Endothelial cell of umbilical vein (primary cell): Measurements from ENCODE around the gene ZNF497. TPM values are rescaled to one million over a fixed set of nuclear protein-coding genes. Genes with fewer than 3 reads are reported as not detected.

ENCODE experiments used
- BruUV-seq: library from RNA; stranded (reverse); fragments of 400-500 nt; replicated peaks from 2 replicates; lab custom pipeline; 2021; lab: Mats Ljungman, UMichigan
- CTCF ChIA-PET: fragments of 300-600, 350-600 bp; sonication (Branson Sonifier 250); formaldehyde crosslinking; loops from one replicate; lab custom pipeline; 2021; ENCODE audit warnings: antibody characterized with exemption, inconsistent platforms; lab: Charles Lee
- POLR2A ChIA-PET: fragments of 300-600, 350-600 bp; sonication (Branson Sonifier 250); formaldehyde crosslinking; loops from one replicate; lab custom pipeline; 2021; ENCODE audit warnings: antibody characterized with exemption, inconsistent platforms; lab: Charles Lee
- DNase-seq: peaks from one replicate; pipeline ENCODE4 v3.0.0-alpha.2; 2011; ENCODE audit warnings: low read depth, low spot score
- FAIRE-seq: peaks from 2 replicates; lab custom pipeline; 2011; peaks lifted over from hg19 to GRCh38; lab: Jason Lieb, UNC
- H2AFZ ChIP-seq: 2 replicates; pipeline ENCODE4 v1.6.0; 2012; ENCODE audit warnings: low read depth, low read length, control low read depth, inconsistent platforms
- H3K27ac ChIP-seq: 2 replicates; pipeline ENCODE4 v1.5.1; 2011; ENCODE audit warnings: low read depth, mild to moderate bottlenecking, control low read depth, low read length, moderate library complexity; ENCODE audit not compliant: insufficient read depth
- H3K27me3 ChIP-seq, 2 experiments: 2 replicates each; pipeline versions ENCODE4 v1.6.0 to v1.6.1; 2011; ENCODE audit warnings: low read length in 2 of 2, mixed read lengths in 1 of 2; ENCODE audit not compliant: control insufficient read depth in 2 of 2, insufficient read depth in 2 of 2
- H3K36me3 ChIP-seq, 2 experiments: 2 replicates in 1 of 2; 3 replicates in 1 of 2; pipeline ENCODE4 v1.5.1; 2011; ENCODE audit warnings: low read length in 2 of 2, mild to moderate bottlenecking in 1 of 2, moderate library complexity in 1 of 2; ENCODE audit not compliant: control insufficient read depth in 2 of 2, insufficient read depth in 2 of 2; ENCODE audit errors: extremely low read depth in 1 of 2
- H3K4me1 ChIP-seq: 3 replicates; pipeline ENCODE4 v1.5.1; 2011; ENCODE audit warnings: mild to moderate bottlenecking, low read length; ENCODE audit not compliant: control insufficient read depth, insufficient read depth; ENCODE audit errors: extremely low read depth
- H3K4me2 ChIP-seq: 2 replicates; pipeline ENCODE4 v1.6.1; 2011; ENCODE audit warnings: low read length, control low read depth, mixed read lengths; ENCODE audit not compliant: insufficient read depth
- H3K4me3 ChIP-seq, 3 experiments: fragments of 200-600 bp in 1 of 3; sonication (generic), shearing (Covaris generic) in 1 of 3; replicated peaks in 1 of 3; 2 replicates each; pipeline ENCODE4 v1.5.1; 2011 to 2016; ENCODE audit warnings: control low read depth in 3 of 3, low read length in 3 of 3, mild to moderate bottlenecking in 2 of 3, inconsistent platforms in 1 of 3, low read depth in 1 of 3, moderate library complexity in 1 of 3; ENCODE audit not compliant: insufficient read depth in 1 of 3
- H3K79me2 ChIP-seq: 2 replicates; pipeline ENCODE4 v1.6.0; 2012; ENCODE audit warnings: low read length, inconsistent platforms; ENCODE audit not compliant: control insufficient read depth, insufficient read depth
- H3K9ac ChIP-seq: replicated peaks from 2 replicates; pipeline ENCODE3; 2011; ENCODE audit warnings: low read length, control low read depth; ENCODE audit not compliant: insufficient read depth; ENCODE audit errors: extremely low read depth
- H3K9me1 ChIP-seq: replicated peaks from 3 replicates; pipeline ENCODE4 v1.6.0; 2011; ENCODE audit warnings: mild to moderate bottlenecking, low read length; ENCODE audit not compliant: control insufficient read depth, insufficient read depth; ENCODE audit errors: extremely low read depth
- H3K9me3 ChIP-seq: replicated peaks from 2 replicates; pipeline ENCODE4 v1.5.1; 2012; ENCODE audit warnings: low read length, inconsistent platforms; ENCODE audit not compliant: control insufficient read depth, insufficient read depth
- H4K20me1 ChIP-seq: replicated peaks from 2 replicates; pipeline ENCODE3; 2011; ENCODE audit warnings: mild to moderate bottlenecking, low read length; ENCODE audit not compliant: control insufficient read depth, insufficient read depth; ENCODE audit errors: extremely low read depth
- FOS ChIP-seq: IDR thresholded peaks from 2 replicates; pipeline ENCODE4 v1.6.1; 2011; ENCODE audit warnings: mild to moderate bottlenecking, low read length, moderate library complexity, borderline replicate concordance; ENCODE audit not compliant: insufficient read depth
- GATA2 ChIP-seq: IDR thresholded peaks from 2 replicates; pipeline ENCODE4 v1.7.0; 2011; ENCODE audit warnings: low read depth, mild to moderate bottlenecking, moderate library complexity, mixed read lengths, low read length; ENCODE audit not compliant: insufficient read length, insufficient read depth
- JUN ChIP-seq: IDR thresholded peaks from 2 replicates; pipeline ENCODE4 v1.6.1; 2011; ENCODE audit warnings: borderline replicate concordance, low read depth; ENCODE audit not compliant: insufficient read length, insufficient read depth
- MYC ChIP-seq: IDR thresholded peaks from one replicate; pipeline ENCODE4 v1.6.1; 2011; ENCODE audit warnings: mild to moderate bottlenecking, low read depth, low read length
- POLR2A ChIP-seq: IDR thresholded peaks from 2 replicates; pipeline ENCODE4 v1.6.1; 2012; ENCODE audit warnings: low read depth, mild to moderate bottlenecking, control low read depth, low read length
- dilution Hi-C: fragments of 300-500 bp; cut with MboI; formaldehyde crosslinking; loops from one replicate; pipeline ENCODE4 v1.15.0; 2019; ENCODE audit warnings: low sequenced_read_pairs; ENCODE audit not compliant: extremely low pct_ligation_motif_present
- intact Hi-C: fragments of 100-400 bp; cut with micrococcal nuclease; formaldehyde crosslinking; loops from one replicate; pipeline ENCODE4 v1.10.0; 2022
- polyA plus RNA-seq, 4 experiments: library from polyadenylated mRNA; depleted of rRNA in 3 of 4; stranded (reverse) in 3 of 4; unstranded in 1 of 4; fragments of >200 nt; gene quantifications; 2 replicates each; pipeline versions ENCODE4 v1.2.1 to v1.2.3, GENCODE V29; 2011 to 2012; ENCODE audit warnings: missing spikeins in 1 of 4
- total RNA-seq: library from RNA; stranded (reverse); gene quantifications from 2 replicates; pipeline ENCODE4 v1.2.3, GENCODE V29; 2021
- TF ChIP-seq, protein P1 (sequence below), 2 donors: IDR thresholded peaks; 1 replicate in 1 of 2; 2 replicates in 1 of 2; pipeline ENCODE4 v1.5.1; 2011; ENCODE audit warnings: low read length in 2 of 2, mild to moderate bottlenecking in 2 of 2, moderate library complexity in 2 of 2, control low read depth in 1 of 2, inconsistent platforms in 1 of 2, low read depth in 1 of 2; ENCODE audit not compliant: insufficient read depth in 1 of 2; ENCODE audit errors: extremely low read depth in 1 of 2
- TF ChIP-seq, protein P2 (sequence below): IDR thresholded peaks from 2 replicates; pipeline ENCODE4 v1.6.1; 2011; ENCODE audit not compliant: insufficient read depth, insufficient read length

ZNF497 gene
- total and polyA plus RNA-seq, 2 donors (not counting 3 experiments of a cell fraction or from before 2014, with no cell fraction given): 0.40 to 1.3 TPM

DNA sequence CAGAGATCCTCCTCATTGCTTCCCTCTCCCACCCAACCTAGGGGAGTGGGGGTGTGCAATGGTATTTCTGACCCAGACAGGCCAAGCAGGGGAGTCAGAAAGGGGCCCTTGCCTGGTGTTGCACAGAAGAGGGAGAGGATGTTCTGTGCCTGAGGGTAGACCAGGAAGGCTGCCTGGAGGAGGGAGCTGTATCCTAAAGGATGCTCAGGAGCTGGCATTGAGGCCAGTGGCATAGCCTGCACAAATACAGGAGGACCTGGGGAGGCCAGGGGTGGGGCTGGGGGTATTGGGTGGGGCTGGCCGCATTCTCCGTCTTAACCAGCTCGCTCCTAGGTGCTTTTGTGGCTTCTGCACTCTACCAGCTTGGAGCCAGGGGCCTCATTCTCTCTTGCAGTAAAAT is 37.4 kb upstream of the ZNF497 start:
- DNase-seq (no peak), FAIRE-seq (no peak)
- TF ChIP-seq, protein P1, sequence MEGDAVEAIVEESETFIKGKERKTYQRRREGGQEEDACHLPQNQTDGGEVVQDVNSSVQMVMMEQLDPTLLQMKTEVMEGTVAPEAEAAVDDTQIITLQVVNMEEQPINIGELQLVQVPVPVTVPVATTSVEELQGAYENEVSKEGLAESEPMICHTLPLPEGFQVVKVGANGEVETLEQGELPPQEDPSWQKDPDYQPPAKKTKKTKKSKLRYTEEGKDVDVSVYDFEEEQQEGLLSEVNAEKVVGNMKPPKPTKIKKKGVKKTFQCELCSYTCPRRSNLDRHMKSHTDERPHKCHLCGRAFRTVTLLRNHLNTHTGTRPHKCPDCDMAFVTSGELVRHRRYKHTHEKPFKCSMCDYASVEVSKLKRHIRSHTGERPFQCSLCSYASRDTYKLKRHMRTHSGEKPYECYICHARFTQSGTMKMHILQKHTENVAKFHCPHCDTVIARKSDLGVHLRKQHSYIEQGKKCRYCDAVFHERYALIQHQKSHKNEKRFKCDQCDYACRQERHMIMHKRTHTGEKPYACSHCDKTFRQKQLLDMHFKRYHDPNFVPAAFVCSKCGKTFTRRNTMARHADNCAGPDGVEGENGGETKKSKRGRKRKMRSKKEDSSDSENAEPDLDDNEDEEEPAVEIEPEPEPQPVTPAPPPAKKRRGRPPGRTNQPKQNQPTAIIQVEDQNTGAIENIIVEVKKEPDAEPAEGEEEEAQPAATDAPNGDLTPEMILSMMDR (IDR thresholded peaks at IDR 0.05; ENCODE audit: extremely low read depth in 1 of 2, insufficient read depth in 1 of 2, low read depth in 1 of 2, low read length in 2 of 2): no peak
- TF ChIP-seq, protein P2, sequence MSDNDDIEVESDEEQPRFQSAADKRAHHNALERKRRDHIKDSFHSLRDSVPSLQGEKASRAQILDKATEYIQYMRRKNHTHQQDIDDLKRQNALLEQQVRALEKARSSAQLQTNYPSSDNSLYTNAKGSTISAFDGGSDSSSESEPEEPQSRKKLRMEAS: no peak
- TF ChIP-seq MYC: no peak
- no peak for TF ChIP-seq POLR2A
- TF ChIP-seq JUN: no peak
- ChIA-PET CTCF (no interaction called here), POLR2A (no interaction called here)
- Histone ChIP-seq H3K36me3 (peaks cover 1 to 3% of the 10 kb centered on the region in 2 experiments), H3K4me2 (no peak overlapping the region), H3K27ac (no peak overlapping the region), H3K9me1 (no peaks in the 10 kb centered on the region), H2AFZ (no peak overlapping the region), H3K79me2 (no peaks in the 10 kb centered on the region), H3K9me3 (no peaks in the 10 kb centered on the region), H3K27me3 (no peaks in the 10 kb centered on the region), H4K20me1 (no peaks in the 10 kb centered on the region), H3K4me1 (peaks cover 12% of the 10 kb centered on the region), H3K9ac (no peak overlapping the region), H3K4me3 (no peak overlapping the region)
- no TSS peak for BruUV-seq
- intact Hi-C loops: loop anchor here (2.0 kb wide), 1 partner anchor 13 kb away; the partner anchor contains the start of gene RPS5
- dilution Hi-C loops: no loop called here

DNA sequence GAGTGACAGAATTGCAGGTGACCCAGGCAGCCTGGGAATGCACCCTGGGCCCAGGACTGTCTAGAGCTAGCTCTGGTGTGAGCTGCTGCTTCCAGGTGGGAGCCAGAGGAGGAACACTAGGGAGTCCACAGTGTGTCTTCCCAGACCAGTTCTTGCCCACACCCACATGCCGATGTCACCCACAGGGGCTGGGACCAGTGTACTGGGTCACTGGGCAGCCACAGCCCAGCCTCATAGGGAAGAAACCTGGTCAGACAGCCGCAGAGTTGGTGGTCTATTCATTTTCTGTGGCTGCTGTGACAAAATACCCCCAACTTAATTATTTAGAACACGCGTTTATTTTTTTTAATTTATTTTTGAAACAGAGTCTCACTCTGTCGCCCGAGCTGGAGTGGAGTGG is 36.0 kb upstream of the ZNF497 start:
- Histone ChIP-seq H3K27ac (no peak overlapping the region), H2AFZ (no peak overlapping the region), H3K27me3 (no peaks in the 10 kb centered on the region), H3K79me2 (no peaks in the 10 kb centered on the region), H4K20me1 (no peaks in the 10 kb centered on the region), H3K9me1 (no peaks in the 10 kb centered on the region), H3K4me3 (no peak overlapping the region), H3K9me3 (no peaks in the 10 kb centered on the region), H3K36me3 (peaks cover 6 to 13% of the 10 kb centered on the region in 2 experiments), H3K4me2 (no peak overlapping the region), H3K9ac (no peak overlapping the region), H3K4me1 (peaks cover 12% of the 10 kb centered on the region)
- DNase-seq (no peak), FAIRE-seq (no peak)
- POLR2A ChIA-PET: no interaction called here
- CTCF ChIA-PET: no interaction called here
- BruUV-seq: no TSS peak
- intact Hi-C loops (no loop called here), dilution Hi-C loops (no loop called here)
- TF ChIP-seq FOS (no peak), GATA2 (no peak)
